Endothelial cell of umbilical vein (primary cell): ENCODE results near the gene SCYGR1.

Experiments
- CTCF ChIP-seq, 2 donors: IDR thresholded peaks; 1 replicate in 1 of 2; 2 replicates in 1 of 2; pipeline ENCODE4 v1.5.1; 2011; ENCODE audit warnings: low read length in 2 of 2, mild to moderate bottlenecking in 2 of 2, moderate library complexity in 2 of 2, control low read depth in 1 of 2, inconsistent platforms in 1 of 2, low read depth in 1 of 2; ENCODE audit not compliant: insufficient read depth in 1 of 2; ENCODE audit errors: extremely low read depth in 1 of 2
- EZH2 ChIP-seq: IDR thresholded peaks from 2 replicates; pipeline ENCODE4 v1.6.1; 2012; ENCODE audit warnings: borderline replicate concordance, low read depth, mild to moderate bottlenecking, moderate library complexity, low read length, inconsistent platforms; ENCODE audit not compliant: severe bottlenecking
- FOS ChIP-seq: IDR thresholded peaks from 2 replicates; pipeline ENCODE4 v1.6.1; 2011; ENCODE audit warnings: mild to moderate bottlenecking, low read length, moderate library complexity, borderline replicate concordance; ENCODE audit not compliant: insufficient read depth
- GATA2 ChIP-seq: IDR thresholded peaks from 2 replicates; pipeline ENCODE4 v1.7.0; 2011; ENCODE audit warnings: low read depth, mild to moderate bottlenecking, moderate library complexity, mixed read lengths, low read length; ENCODE audit not compliant: insufficient read length, insufficient read depth
- JUN ChIP-seq: IDR thresholded peaks from 2 replicates; pipeline ENCODE4 v1.6.1; 2011; ENCODE audit warnings: borderline replicate concordance, low read depth; ENCODE audit not compliant: insufficient read length, insufficient read depth
- MAX ChIP-seq: IDR thresholded peaks from 2 replicates; pipeline ENCODE4 v1.6.1; 2011; ENCODE audit not compliant: insufficient read depth, insufficient read length
- MYC ChIP-seq: IDR thresholded peaks from one replicate; pipeline ENCODE4 v1.6.1; 2011; ENCODE audit warnings: mild to moderate bottlenecking, low read depth, low read length
- POLR2A ChIP-seq: IDR thresholded peaks from 2 replicates; pipeline ENCODE4 v1.6.1; 2012; ENCODE audit warnings: low read depth, mild to moderate bottlenecking, control low read depth, low read length
- POLR2AphosphoS5 ChIP-seq: IDR thresholded peaks from 2 replicates; pipeline ENCODE4 v1.6.1; 2012; ENCODE audit warnings: low read depth, mild to moderate bottlenecking, control low read depth, low read length, moderate library complexity; ENCODE audit not compliant: insufficient read depth

- no peak for TF ChIP-seq CTCF (IDR thresholded peaks at IDR 0.05; ENCODE audit: extremely low read depth in 1 of 2, insufficient read depth in 1 of 2, low read depth in 1 of 2, low read length in 2 of 2)
- TF ChIP-seq POLR2A: no peak
- TF ChIP-seq POLR2AphosphoS5: no peak
- TF ChIP-seq EZH2: no peak
- no peak for TF ChIP-seq MAX
- TF ChIP-seq GATA2: no peak
- TF ChIP-seq FOS: no peak
- no peak for TF ChIP-seq JUN
- TF ChIP-seq MYC: no peak
These were observed 11.2 kb upstream of the SCYGR1 start for GRCh38 chr2:227398684-227399670.
